HL-60/S4 treated with retinoic acid at 250 ng/mL for 4 days and 3 days (cell line): ENCODE data around the gene TSPAN14.

Experiments
- in situ Hi-C: fragments of 300-500 bp; cut with MboI; formaldehyde crosslinking; loops from 2 replicates; pipeline ENCODE4 v1.7.0; 2022; ENCODE audit warnings: low sequenced_read_pairs

The TSPAN14 gene

GRCh38 chr10:80569131-80569895 lies 115.2 kb downstream of the TSPAN14 start:
- in situ Hi-C loops = no loop called here

- in situ Hi-C loops = no loop called here
These were observed 117.2 kb downstream of the TSPAN14 start for GRCh38 chr10:80571352-80571751.

- in situ Hi-C loops = no loop called here
These were observed 125.2 kb downstream of the TSPAN14 start for GRCh38 chr10:80579181-80579763.

GRCh38 chr10:80579849-80580637 lies 125.9 kb downstream of the TSPAN14 start:
- in situ Hi-C loops = no loop called here

- in situ Hi-C loops = no loop called here
These were observed 126.7 kb downstream of the TSPAN14 start for GRCh38 chr10:80580638-80581468.

- in situ Hi-C loops = no loop called here
These were observed 127.3 kb downstream of the TSPAN14 start for GRCh38 chr10:80581469-80581835.

- in situ Hi-C loops = no loop called here
These were observed 128.3 kb downstream of the TSPAN14 start for GRCh38 chr10:80582286-80582960.
